ENCODE results near the gene TFDP1.

TFDP1 gene

GRCh38 chr13:113650275-113650674 lies 65.7 kb downstream of the TFDP1 start:
- DNase-seq (ENCODE audit: low read depth in 2 of 2): no peak

DNA sequence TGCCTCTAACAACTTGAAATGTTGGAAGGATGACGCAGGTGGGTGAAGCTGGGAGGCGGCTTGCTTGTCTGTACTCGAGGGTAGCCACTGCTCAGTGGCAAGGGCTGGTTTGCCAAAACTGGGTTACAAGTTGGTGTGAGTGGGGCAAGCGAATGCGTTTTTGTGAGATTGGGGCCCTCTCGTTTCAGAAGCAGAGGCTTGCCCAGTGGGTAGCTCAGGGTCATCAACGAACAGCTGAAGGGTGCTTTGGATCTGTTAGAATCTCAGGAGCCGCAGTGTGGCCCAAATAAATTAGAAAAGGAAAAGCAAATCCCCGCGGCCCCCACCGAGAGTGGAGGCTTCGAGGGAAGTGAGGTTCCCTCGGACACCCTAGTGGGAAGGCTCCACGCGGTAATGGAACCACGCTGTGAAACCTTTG lies 66.2 kb downstream of the TFDP1 start:
- no peak for DNase-seq (ENCODE audit: low read depth in 2 of 2)

DNA sequence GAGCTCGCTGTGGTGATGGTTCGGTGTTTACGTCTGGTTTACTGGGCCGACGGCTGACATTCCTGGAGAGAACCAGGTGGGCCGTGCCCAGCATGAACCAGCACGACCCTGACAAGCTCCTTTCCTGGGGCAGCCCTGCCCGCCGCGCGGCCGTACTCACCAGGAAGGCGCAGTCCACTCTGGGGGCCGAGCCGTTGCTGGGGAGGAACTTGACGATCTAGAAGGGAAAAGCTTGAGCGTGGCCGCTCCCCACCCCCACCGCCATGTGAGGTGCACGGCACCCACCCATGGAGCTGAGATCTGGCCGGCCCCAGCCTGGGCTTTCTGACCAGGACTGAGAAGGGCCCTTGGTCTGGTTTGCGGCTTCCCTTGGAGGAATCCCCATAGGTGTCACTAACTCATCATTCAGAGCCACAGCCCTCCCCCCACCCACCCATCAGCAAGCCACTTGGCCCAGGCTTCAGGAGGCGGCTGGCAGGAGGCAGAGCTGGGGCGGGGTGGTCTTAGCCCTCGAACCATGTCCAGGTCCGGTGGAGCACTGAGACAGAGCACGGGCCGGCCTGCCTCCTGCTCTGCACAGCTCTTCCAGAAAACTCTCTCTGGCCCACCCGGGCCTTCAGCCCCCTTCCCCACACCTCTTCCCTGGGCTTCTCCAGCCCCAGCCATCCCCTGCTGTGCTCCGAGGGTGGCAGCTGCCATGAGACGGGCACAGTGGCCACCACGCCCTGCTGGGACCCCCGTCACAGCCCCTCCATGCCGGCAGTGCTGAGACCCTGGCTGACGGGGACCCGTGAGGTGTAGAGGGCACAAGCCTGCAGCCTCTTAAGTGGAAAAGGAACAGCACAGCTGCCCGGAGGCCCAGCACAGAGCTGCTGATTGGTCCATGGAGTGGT lies 67.2 kb downstream of the TFDP1 start:
- no peak for DNase-seq (ENCODE audit: low read depth in 2 of 2)

DNA sequence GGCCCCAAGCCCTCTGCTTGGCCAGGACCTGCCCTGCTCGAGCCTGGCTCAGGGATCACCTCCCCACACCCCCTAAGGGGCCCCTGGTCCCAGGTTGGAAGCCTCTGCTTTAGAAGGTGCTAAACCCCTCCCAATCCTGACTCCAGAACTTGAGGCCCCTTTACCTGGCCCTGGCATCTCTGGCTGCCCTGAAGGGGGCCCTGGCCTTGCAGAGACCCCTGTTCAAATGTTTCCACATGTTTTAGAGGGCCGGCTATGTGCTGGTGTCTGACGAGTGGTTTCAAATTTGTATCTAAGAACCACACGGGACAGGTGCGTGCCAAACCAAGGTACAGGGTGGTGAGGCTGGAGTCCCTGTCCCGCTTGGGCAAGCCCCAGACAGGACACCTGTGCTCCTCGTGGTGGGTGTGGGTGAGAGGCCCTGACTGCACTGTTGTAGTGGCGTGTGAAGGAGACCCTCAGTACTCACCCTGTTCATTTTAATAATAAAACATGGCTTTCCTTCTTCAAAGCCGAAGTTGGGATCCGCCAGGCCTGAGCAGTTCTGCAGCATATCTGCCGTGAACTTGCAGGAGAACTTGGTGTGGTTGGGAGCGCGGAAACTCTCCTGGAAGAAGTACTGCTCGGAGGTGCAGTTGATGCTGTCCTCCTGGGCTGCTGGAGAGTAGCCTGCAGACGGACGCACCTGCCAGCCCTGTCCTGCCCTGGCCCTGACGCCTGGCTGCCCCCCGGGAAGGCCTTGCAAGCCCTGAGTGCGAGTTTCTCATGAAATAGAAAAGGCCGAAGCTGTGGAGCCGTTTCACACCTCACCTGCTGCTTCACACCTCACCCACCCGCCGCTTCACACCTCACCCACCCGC lies 68.1 kb downstream of the TFDP1 start:
- DNase-seq (ENCODE audit: low read depth in 2 of 2): no peak

DNA sequence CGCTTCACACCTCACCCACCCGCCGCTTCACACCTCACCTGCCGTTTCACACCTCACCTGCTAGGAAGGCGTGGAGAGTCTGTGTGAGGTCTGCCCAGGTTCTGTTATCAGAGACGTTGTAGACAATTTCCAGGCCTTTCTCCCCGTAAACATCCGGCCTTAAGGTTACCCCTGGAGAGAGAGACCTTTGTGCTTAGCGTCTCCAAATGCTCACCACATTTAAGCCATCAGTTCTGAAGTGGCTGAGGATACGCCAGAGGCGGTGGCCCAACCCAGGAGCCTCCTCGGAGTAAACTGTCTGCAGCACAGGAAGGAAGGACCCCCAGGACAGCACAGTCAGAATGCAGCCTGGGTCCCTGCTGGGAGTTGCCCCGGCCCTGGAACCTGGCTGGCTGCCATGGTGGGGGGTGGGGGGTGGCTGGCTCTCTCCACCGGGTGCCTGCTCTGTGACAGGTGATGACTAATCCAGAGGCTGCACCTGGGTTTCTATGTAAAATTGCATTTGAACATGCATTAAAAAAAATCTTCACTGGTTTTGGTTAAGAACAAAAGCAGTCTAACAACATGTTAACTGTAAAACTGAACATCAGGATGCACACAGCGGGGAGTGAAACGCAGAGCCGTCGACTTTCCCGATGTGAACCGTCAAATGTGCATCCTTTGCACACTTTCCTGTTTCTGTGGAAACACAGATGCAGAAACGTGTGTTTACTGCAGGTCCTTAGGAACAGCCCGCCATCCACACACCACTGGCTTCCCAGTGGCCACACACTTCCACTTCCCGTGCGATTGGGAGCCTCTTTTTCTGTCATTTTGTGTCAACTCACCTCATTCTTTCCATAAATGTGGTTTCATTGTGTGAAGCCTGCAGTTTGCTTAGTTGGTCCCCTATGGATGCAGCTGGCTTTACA lies 69.0 kb downstream of the TFDP1 start:
- DNase-seq (ENCODE audit: low read depth in 2 of 2): no peak

GRCh38 chr13:113654175-113654560 lies 69.6 kb downstream of the TFDP1 start:
- DNase-seq (ENCODE audit: low read depth in 2 of 2): no peak

GRCh38 chr13:113654591-113655345 lies 70.2 kb downstream of the TFDP1 start:
- DNase-seq (ENCODE audit: low read depth in 2 of 2): no peak

DNA sequence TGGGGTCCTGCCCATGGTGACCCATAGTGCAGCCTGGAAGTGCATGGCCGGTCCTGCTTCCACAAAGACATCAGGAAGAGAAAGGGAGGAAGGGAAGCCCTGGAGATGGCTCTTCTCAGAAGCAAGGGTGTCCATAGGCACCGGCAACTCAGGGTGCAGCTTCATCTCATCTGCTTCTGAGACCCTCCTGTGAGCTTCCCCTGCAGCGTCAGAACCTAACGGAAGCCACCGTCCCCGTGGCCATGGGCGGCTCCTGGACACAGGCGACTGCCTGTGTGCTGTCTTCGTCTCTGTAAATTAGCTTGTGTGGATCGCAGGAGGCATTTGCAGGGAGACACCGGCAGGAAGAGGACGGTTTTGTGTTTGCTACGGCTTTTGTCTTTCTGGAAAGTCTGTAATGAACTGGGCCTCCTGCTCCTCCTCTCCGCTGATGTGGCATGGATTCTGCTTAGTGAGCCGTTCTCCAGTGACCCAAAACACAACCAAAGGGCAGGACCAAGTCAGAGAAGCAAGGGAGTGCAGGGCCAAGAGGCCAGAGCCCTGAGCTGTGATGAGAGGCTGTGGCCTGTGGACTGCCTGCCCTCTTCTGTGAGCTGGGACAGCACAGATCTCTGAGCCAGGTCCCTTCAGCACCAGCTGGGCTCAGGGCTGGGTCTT lies 70.9 kb downstream of the TFDP1 start:
- DNase-seq (ENCODE audit: low read depth in 2 of 2): no peak

GRCh38 chr13:113656003-113656588 lies 71.5 kb downstream of the TFDP1 start:
- DNase-seq (ENCODE audit: low read depth in 2 of 2): no peak

GRCh38 chr13:113656831-113657671 lies 72.5 kb downstream of the TFDP1 start:
- DNase-seq (ENCODE audit: low read depth in 2 of 2): no peak

GRCh38 chr13:113657851-113658741 lies 73.5 kb downstream of the TFDP1 start, which contains the start of gene ATP4B:
Gene ATP4B (minus strand): TSS chr13:113658198. CDS start chr13:113658144, 54 bp downstream.
- no peak for DNase-seq (ENCODE audit: low read depth in 2 of 2)

- DNase-seq (ENCODE audit: low read depth in 2 of 2): no peak
These were observed 74.3 kb downstream of the TFDP1 start for GRCh38 chr13:113658836-113659235.

DNA sequence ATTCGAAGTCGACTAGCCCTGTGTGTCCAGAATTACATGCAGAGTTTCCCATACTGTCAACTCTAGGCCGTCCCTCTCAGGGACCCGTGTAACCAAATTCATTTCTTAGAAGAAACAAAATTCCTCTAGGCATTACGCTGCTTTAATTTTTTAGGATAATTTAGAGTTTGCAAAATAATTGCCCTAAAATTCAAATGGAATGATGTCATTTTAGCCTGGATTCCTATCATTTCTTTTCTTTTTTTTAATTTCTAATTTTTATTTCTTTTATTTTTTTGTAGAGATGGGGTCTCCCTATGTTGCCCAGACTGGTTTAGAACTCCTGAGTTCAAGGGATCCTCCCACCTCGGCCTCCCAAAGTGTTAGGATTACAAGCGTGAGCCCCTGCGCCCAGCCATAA lies 74.8 kb downstream of the TFDP1 start:
- DNase-seq (ENCODE audit: low read depth in 2 of 2): no peak

DNA sequence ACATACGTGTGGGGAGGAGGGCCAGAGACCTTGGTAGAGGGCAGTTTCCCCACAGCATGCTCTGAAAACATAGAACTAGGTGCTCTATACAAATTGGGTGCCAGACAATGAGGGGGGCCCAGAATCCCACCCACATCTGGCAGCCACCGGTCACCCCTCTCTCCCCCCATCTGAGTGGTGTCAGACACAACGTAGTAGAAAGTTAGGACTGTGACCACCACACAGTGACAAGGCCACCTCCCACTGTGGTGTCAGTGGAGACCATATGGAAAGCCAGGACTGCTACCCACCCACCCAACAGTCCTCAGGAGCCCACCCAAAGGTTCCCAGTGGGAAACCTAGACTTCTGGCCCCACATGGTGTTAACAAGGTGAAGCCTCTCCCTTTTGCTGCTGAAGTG lies 75.5 kb downstream of the TFDP1 start:
- no peak for DNase-seq (ENCODE audit: low read depth in 2 of 2)

DNA sequence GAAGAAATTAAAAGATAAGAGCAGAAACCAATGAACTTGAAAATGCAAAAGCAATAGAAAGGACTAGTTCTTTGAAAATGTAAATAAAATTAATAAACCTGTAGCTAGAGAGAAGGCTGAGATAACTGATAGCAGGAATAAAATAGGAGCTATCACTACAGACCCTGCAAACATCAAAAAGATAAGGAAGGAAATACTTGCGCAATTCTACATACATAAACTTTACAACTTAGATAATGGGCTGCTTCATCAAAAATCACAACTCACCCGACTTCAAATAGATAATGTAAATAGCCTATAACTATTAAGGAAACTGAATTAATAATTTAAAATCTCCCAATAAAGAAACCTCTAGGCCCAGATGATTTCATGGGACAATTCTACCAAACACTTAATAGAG lies 77.0 kb downstream of the TFDP1 start:
- DNase-seq (ENCODE audit: low read depth in 2 of 2): no peak

DNA sequence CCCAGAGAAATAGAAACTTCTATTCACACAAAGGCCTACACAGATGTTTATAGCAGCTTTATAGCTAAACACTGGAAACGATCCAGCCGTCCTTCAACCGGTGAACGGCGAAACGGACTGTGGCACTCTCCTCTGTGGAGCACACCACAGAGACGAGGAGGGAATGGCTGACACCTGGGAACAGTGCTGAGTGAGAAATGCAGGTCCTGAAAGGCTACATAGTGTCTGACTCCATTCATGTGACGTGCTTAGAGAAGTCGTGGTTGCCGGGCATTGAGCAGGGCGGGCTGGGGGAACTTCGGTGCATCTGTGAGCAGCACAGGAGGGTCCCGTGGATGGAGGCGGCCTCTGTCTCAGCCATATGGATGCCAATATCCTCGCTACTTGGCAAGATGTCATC lies 79.4 kb downstream of the TFDP1 start:
- DNase-seq (ENCODE audit: low read depth in 2 of 2): no peak

GRCh38 chr13:113664751-113665596 lies 80.4 kb downstream of the TFDP1 start:
- no peak for DNase-seq (ENCODE audit: low read depth in 2 of 2)
